GM12874 (cell line): ENCODE results near the gene TMEM134.
A peak's percentile ranks its signal among the peaks of the same experiment; 100 is the strongest.

Experiments
- CTCF ChIP-seq: IDR thresholded peaks from 2 replicates; pipeline ENCODE4 v1.5.1; 2011; ENCODE audit warnings: low read depth, mild to moderate bottlenecking, control low read depth, low read length, moderate library complexity; ENCODE audit not compliant: insufficient read depth

TMEM134 gene

GRCh38 chr11:67507864-67508485 is 38.9 kb upstream of the TMEM134 start, which contains the start of gene CDK2AP2:
TSS of gene CDK2AP2 (minus strand) at chr11:67508162. CDS start at chr11:67508082, 80 bp downstream.
- TF ChIP-seq CTCF: no peak

GRCh38 chr11:67507242-67507863 is 38.3 kb upstream of the TMEM134 start:
- no peak for TF ChIP-seq CTCF

- no peak for TF ChIP-seq CTCF
Observed at GRCh38 chr11:67506426-67507051, 37.5 kb upstream of the TMEM134 start.

- peak; percentile 98 for TF ChIP-seq CTCF
Observed at GRCh38 chr11:67505605-67506396, 36.8 kb upstream of the TMEM134 start.

GRCh38 chr11:67504950-67505581 is 36.0 kb upstream of the TMEM134 start, which contains the start of gene PITPNM1:
TSS of gene PITPNM1 (minus strand) at chr11:67505363. CDS start at chr11:67504180, 1,183 bp downstream.
- TF ChIP-seq CTCF: no peak

- TF ChIP-seq CTCF: no peak
Observed at GRCh38 chr11:67504005-67504949, 35.2 kb upstream of the TMEM134 start.
